Activated CD8-positive, alpha-beta memory T cell treated with anti-CD3 and anti-CD28 coated beads, Interleukin-2, amount 50 U/mL, for 48 hours (primary cell): ENCODE measurements around the gene TTLL5.

ENCODE experiments used
- DNase-seq: peaks from one replicate; pipeline ENCODE4 v3.0.0-alpha.2; 2020

Gene TTLL5

GRCh38 chr14:75926431-75927115 lies 265.5 kb downstream of the TTLL5 start:
- DNase-seq: no peak

DNA sequence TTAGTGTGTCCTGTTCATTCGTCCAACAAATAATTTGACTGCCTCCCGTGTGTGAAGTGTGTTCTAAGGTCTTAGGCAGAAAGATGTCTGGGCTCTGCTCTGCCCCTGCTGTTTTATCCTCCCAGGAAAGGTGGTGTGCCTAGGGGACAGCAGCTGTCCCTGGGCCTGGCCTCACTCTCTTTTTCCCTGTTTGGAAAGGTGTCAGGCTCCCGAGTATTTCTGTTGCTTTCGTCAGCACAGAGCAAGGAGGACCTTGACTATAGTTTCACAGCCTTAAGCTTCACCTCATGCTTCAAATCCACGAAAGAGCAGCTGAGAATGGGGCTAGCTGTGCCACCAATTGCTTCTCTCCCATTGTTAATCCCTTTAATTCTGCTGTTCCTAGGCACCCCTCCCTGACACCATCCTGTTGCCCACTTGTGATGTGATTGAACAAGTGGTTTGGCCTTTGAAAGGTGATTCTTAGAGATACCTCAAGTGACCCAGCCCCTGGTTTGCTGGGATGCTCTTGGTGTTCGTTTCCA lies 266.6 kb downstream of the TTLL5 start:
- DNase-seq: no peak

DNA sequence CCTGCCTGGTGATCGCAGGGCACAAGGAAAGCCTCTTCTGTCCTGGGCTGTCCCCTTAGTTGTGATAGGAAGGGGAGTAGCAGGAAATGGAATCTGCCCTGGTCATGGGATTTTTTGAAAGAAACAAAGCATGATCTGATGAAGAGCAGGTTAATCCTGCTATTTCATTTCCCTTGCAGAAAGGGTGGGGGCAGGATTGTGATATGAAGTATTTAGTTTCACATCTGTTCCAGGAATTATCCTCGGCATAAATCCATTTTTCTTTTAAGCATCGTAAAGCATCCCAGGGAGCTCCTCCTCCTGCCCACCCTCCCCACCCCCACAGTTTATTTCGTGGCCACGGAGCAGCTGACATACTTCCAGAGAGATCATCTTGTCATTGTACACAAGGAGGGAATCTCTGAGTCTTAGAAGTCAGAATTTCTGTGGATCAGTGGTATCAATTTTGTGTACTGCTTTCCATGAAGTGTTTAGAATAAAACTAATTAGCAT lies 267.7 kb downstream of the TTLL5 start:
- no peak for DNase-seq

- DNase-seq: no peak
These were observed 272.8 kb downstream of the TTLL5 start for GRCh38 chr14:75933712-75934296.

GRCh38 chr14:75934998-75935628 lies 274.1 kb downstream of the TTLL5 start:
- DNase-seq: no peak

GRCh38 chr14:75939200-75939599 lies 278.2 kb downstream of the TTLL5 start:
- DNase-seq: no peak

GRCh38 chr14:75941030-75941429 lies 280.0 kb downstream of the TTLL5 start:
- no peak for DNase-seq

GRCh38 chr14:75944607-75945241 lies 283.7 kb downstream of the TTLL5 start:
- DNase-seq: no peak

DNA sequence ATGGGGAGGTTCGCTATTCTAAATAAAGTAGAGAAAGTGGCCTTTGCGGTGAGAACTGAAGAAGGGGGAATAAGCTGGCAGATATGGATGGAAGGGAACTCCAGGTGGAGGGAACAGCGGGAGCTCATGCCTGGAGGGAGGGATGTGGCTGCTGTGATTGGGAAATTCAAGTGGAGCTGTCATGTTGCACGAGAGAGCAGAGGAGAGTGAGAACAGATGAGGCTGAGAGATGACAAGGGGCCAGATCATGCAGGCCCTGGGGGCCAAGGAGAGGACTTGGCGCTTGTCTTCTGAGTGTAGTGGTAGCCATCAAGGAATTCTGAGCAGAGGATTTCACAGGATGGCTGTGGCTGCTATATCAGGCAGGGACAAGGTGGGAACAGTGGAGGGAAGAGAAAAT lies 285.7 kb downstream of the TTLL5 start:
- no peak for DNase-seq

- DNase-seq: no peak
These were observed 291.4 kb downstream of the TTLL5 start for GRCh38 chr14:75952489-75952888.

- DNase-seq: no peak
These were observed 298.0 kb downstream of the TTLL5 start for GRCh38 chr14:75959031-75959430.

- DNase-seq: no peak
These were observed 299.2 kb downstream of the TTLL5 start for GRCh38 chr14:75960231-75960630.

- no peak for DNase-seq
These were observed 300.6 kb downstream of the TTLL5 start for GRCh38 chr14:75961662-75962061.

DNA sequence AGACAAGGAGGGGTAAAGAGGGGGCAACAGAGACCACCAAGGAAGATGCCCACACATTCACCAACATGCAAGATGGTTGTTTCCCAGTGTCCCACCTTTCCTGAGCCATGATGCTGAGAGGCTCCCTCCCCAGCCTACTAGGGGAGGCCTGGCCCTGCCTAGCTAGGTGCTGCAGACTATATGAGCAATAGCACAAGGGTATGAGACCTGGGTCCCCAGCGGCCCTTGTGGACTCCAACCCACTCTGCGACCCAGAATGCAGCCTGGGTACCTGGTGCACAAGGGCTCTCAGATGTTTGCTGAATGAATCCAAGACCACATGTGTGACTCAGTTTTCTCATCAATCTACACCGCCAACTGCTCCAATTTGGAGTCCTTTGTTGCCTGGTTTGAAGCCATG lies 306.8 kb downstream of the TTLL5 start:
- no peak for DNase-seq

DNA sequence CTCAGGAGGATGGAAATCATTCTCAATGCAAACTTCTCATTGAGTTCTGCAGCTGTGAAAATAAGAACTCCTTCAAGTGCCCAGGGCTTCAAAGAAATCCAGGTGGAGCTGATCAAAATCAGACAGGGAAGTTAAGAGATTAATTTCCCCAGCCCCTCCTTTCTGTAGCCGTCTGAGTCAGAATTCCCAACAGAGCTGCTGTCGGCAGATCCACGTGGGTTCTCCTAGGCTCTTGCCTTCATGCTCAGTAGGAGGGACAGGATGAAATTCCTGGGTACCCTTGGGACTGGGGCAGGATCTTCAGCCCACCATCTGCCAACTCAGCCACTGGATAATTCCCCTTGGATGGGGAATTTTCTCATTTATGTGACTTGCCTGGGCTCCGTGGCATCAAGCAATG lies 307.4 kb downstream of the TTLL5 start:
- DNase-seq: no peak

- DNase-seq: no peak
These were observed 308.1 kb downstream of the TTLL5 start for GRCh38 chr14:75969126-75969525.

DNA sequence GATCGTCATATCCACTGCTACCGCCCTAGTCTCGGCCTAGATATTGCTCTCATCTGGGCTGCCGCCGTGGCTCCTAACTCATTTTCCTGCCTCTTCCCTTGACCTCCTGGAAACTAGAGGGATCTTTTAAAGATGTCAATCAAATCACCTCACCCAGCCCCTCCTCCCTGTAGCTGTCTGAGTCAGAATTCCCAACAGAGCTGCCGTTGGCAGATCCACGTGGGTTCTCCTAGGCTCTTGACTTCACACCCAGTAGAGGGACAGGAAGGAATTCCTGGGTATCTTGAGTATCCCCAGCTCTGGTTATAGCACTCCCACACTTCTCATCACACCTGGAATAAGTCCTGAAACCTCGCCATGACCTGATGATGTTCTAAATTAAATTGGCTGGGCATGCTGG lies 308.8 kb downstream of the TTLL5 start:
- DNase-seq: no peak

DNA sequence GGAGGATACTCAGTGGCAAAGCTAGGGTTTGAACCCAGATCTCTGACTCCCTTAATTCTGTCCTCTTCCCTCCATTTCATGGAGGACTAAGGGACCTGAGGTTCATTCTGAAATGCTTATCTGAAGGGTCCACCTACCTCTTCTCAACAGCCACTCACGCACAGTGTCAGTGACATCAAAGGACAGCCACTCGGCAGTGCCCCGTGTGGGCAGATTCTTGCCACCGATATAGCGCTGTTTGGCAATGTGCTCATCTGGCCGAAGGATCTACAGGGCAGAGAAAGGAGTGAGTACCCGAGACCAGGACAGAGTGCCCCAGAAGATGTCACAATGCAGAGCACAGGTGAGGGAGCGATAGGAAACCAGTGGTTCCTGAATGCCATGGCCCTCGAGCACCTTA lies 309.9 kb downstream of the TTLL5 start:
- no peak for DNase-seq

GRCh38 chr14:75971509-75971908 lies 310.5 kb downstream of the TTLL5 start:
- no peak for DNase-seq

DNA sequence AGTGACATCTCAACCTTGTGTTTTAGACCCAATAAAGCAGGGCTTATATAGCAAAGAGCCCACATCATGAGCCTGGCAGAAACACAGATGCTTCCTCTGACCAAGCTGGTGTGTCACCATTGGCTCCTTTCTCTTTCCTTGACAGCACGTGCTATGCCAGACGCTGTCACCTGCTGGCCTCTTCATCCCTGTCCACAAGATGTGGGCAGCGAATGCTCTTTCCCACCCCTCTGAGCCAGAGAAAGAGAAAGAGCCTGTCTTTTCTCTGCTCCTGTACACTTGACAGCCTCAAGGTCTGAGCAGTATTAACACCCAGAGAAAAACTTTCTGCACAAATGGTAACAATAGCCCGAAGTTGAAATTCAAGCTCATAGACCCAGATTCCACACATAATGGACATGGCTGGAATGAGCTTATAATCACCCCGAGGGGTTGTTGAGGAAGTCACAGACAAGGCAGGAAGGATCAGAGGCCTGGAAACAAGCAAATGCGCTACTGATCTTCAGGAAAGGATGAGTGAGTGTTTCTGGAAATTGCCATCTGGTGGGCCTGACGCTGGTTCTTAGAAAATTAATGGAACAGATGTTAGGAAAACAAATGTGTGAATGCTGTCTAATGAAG lies 311.9 kb downstream of the TTLL5 start:
- no peak for DNase-seq

GRCh38 chr14:75976826-75977581 lies 316.0 kb downstream of the TTLL5 start:
- no peak for DNase-seq

- DNase-seq: no peak
These were observed 316.5 kb downstream of the TTLL5 start for GRCh38 chr14:75977582-75977943.
